Activated T-helper 1 cell treated with anti-CD3 and anti-CD28 coated beads, Interleukin-2, amount 50 U/mL, for 16 hours (primary cell): ENCODE measurements around the gene ATP4B.

Experiments used
- DNase-seq, 2 donors: peaks; one replicate each; pipeline ENCODE4 v3.0.0-alpha.2; 2020; ENCODE audit warnings: low read depth in 1 of 2, low spot score in 1 of 2

ATP4B gene

DNA sequence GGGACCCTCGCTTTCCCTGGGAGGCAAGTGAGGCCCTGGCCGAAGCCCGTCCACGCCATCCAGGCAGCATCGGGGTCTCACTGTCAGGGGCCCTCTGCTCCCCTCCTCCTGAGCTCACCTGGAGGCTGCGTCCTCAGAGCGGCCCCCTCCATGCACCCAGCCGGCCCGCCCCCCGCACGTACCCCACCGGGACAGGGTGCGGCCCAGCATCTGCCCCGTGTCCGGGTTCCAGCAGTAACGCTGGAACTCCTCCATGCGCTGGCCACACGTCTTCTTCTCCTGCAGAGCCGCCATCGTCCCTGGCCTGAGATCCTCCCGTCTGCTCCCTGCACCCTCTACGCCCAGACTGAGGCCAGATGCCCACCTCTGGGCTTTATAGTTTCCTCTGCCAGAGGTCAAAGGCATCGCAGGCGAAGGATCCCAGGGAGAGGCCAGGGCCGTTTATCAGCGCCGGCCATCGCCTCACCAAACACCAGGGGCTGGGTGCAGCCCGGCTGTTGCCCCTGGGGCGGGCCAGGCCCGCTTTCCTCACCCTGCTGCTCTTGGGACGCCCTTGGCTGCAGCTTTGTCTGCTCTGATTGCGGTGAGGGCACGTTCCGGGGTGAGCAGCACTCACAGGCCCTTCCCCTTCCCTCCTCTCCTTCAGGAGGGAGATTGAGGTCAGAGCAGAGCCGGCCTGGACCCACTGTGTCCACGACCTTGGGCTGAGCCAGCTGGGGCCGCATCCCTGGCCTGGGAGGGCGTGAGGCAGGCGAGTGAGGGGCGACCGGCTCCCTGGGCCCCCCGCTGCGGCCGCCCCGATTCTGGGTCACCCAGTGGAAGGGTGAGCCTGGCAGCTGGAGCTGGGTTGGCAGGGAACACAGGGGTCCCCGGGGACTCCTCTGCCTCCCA lies at the start of gene ATP4B:
ATP4B (minus strand) TSS at position 348 of the 891 bp plus-strand sequence; CDS start at position 294, 54 bp downstream.
- no peak for DNase-seq

DNA sequence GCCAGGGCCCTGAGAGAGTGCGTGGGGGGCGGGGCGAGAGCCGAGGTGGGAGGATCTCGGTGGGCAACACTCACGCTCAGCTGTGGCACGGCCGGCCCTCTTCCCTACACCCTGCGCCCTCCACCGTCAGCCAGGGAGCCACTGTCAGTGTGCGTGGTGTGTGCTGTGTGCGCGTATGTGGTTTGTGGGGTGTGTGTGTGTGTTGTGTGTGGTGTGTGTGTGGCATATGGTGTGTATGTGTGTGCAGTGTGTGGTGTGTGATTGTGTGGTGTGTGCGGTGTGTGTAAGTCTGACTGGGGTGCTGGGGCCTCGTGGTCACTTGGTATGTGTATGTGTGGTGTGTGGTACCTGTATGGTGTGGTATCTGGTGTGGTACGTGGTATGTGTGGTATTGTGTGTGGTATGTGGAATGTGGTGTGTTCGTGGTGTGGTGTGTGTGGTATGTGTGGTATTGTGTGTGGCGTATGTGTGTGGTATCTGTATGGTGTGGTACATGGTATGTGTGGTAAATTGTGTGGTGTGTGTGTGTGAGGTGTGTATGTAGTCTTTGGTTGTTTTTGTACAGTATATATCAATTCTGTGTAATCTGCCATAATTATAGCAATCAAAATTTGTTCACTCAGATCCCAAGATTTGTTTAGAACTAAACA lies 14.1 kb upstream of the ATP4B start:
- no peak for DNase-seq

GRCh38 chr13:113671066-113672001 lies 13.3 kb upstream of the ATP4B start:
- DNase-seq: no peak

- DNase-seq: no peak
These were observed 12.5 kb upstream of the ATP4B start for GRCh38 chr13:113670541-113670940.

GRCh38 chr13:113669755-113670341 lies 11.8 kb upstream of the ATP4B start:
- no peak for DNase-seq

- no peak for DNase-seq
These were observed 11.3 kb upstream of the ATP4B start for GRCh38 chr13:113669231-113669754.

GRCh38 chr13:113668491-113668971 lies 10.5 kb upstream of the ATP4B start:
- no peak for DNase-seq

DNA sequence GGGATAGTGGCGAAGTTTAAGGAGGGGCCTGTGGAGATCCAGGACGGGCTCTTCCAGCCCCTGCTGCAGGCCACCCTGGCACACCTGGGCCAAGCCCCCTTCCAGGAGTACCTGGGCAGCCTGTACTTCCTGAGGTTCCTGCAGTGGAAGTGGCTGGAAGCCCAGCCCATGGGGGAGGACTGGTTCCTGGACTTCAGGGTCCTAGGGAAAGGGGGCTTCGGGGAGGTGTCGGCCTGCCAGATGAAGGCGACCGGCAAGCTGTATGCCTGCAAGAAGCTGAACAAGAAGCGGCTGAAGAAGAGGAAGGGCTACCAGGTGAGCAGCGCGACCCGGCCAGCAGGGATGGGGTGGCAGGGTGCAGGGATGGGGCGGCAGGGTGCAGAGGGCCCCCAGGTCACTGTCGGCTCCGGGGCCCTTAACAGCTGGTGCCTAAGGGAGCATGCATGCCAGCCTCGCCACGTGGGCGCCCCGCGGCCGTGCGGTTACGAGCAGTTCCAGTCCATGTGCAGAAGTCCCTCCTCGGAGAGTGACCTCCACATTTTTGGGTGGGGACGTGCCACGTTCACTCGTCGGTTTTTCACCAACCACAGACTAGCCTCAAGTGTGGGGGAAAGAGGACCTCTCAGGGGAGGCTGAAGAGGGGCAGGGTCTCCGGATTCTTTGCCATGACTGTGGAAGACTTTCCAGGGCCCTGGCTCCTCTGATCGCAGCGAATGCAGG lies 9.9 kb upstream of the ATP4B start:
- no peak for DNase-seq

DNA sequence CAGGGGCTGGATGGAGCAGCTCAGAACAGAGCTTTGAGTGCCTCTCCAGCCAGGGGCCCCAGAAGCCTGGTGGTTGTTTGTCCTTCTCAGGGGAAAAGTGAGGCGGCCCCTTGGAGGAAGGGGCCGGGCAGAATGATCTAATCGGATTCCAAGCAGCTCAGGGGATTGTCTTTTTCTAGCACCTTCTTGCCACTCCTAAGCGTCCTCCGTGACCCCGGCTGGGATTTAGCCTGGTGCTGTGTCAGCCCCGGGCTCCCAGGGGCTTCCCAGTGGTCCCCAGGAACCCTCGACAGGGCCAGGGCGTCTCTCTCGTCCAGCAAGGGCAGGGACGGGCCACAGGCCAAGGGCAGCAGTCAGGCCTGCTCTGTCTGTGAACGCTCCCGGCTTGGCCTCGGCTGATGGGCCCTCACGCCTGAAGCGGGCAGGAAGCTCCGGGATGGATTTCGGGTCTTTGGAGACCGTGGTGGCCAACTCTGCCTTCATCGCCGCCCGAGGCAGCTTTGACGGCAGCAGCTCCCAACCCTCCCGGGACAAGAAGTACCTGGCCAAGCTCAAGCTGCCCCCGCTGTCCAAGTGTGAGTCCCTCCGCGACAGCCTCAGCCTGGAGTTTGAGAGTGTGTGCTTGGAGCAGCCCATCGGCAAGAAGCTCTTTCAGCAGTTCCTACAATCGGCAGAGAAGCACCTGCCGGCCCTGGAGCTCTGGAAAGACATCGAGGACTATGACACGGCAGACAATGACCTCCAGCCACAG lies 9.1 kb upstream of the ATP4B start, which contains the start of gene GRK1:
GRK1 (plus strand) TSS at position 269 of the 751 bp plus-strand sequence; CDS start at position 437, 168 bp downstream.
- no peak for DNase-seq

DNA sequence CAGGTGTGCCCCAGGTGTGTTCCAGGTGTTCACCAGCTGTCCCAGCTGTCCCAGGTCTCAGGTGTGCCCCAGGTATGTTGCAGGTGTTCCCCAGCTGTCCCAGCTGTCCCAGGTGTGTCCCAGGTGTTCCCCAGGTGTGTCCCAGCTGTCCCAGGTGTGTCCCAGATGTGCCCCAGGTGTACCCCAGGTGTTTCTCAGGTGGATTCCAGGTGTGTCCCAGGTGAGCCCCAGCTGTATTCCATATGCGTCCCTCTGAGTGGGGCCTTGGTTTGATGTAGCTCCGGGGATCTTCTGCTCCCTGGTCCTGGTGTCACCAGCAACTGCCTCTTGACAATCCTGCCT lies 8.3 kb upstream of the ATP4B start:
- no peak for DNase-seq

GRCh38 chr13:113665597-113666328 lies 7.8 kb upstream of the ATP4B start:
- no peak for DNase-seq

GRCh38 chr13:113664751-113665596 lies 7.0 kb upstream of the ATP4B start:
- DNase-seq: no peak

DNA sequence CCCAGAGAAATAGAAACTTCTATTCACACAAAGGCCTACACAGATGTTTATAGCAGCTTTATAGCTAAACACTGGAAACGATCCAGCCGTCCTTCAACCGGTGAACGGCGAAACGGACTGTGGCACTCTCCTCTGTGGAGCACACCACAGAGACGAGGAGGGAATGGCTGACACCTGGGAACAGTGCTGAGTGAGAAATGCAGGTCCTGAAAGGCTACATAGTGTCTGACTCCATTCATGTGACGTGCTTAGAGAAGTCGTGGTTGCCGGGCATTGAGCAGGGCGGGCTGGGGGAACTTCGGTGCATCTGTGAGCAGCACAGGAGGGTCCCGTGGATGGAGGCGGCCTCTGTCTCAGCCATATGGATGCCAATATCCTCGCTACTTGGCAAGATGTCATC lies 5.9 kb upstream of the ATP4B start:
- no peak for DNase-seq

DNA sequence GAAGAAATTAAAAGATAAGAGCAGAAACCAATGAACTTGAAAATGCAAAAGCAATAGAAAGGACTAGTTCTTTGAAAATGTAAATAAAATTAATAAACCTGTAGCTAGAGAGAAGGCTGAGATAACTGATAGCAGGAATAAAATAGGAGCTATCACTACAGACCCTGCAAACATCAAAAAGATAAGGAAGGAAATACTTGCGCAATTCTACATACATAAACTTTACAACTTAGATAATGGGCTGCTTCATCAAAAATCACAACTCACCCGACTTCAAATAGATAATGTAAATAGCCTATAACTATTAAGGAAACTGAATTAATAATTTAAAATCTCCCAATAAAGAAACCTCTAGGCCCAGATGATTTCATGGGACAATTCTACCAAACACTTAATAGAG lies 3.5 kb upstream of the ATP4B start:
- DNase-seq: no peak

DNA sequence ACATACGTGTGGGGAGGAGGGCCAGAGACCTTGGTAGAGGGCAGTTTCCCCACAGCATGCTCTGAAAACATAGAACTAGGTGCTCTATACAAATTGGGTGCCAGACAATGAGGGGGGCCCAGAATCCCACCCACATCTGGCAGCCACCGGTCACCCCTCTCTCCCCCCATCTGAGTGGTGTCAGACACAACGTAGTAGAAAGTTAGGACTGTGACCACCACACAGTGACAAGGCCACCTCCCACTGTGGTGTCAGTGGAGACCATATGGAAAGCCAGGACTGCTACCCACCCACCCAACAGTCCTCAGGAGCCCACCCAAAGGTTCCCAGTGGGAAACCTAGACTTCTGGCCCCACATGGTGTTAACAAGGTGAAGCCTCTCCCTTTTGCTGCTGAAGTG lies 2.1 kb upstream of the ATP4B start:
- no peak for DNase-seq

- no peak for DNase-seq
These were observed 1.3 kb upstream of the ATP4B start for GRCh38 chr13:113659337-113659736.

GRCh38 chr13:113658836-113659235 lies 838 bp upstream of the ATP4B start:
- DNase-seq: no peak
